K562 (cell line): ENCODE results near the gene EHD2. TPM values are rescaled to one million over a fixed set of nuclear protein-coding genes. Genes with fewer than 3 reads are reported as not detected.

ENCODE experiments used
- POLR2G ChIP-seq: fragments of 200-400 bp; formaldehyde crosslinking; IDR thresholded peaks from 2 replicates; pipeline ENCODE4 v1.6.1; 2017; ENCODE audit warnings: low read depth, mild to moderate bottlenecking, antibody characterized with exemption, low read length, moderate library complexity
- polyA plus RNA-seq, 8 experiments: library from polyadenylated mRNA; depleted of rRNA in 4 of 8; stranded (reverse) in 5 of 8; unstranded in 3 of 8; fragments of >200 nt; fragmentation: Nextera tagmentation in 2 of 8; fragmentation: Illumina TruSeq in 1 of 8; extraction: Ambion mirVana in 2 of 8; extraction: Trizol in 1 of 8; gene quantifications; 2 replicates each; pipeline versions ENCODE4 v1.2.1 to v1.2.3, GENCODE V29; 2011 to 2014; ENCODE audit warnings: inconsistent platforms in 1 of 8, missing spikeins in 1 of 8
- total RNA-seq, 7 experiments: library from RNA; depleted of rRNA in 6 of 7; stranded (reverse); fragments of >200 nt in 6 of 7; fragmentation: Illumina TruSeq in 2 of 7; extraction: Trizol in 2 of 7; gene quantifications; 2 replicates each; pipeline versions ENCODE4 v1.2.1 to v1.2.3, GENCODE V29; 2011 to 2021; ENCODE audit warnings: low replicate concordance in 1 of 7
- TF ChIP-seq, protein P1 (sequence below): sonication (generic); formaldehyde crosslinking; IDR thresholded peaks from 2 replicates; pipeline ENCODE4 v1.4.0; 2020; ENCODE audit warnings: mild to moderate bottlenecking, missing genetic modification reagents
- TF ChIP-seq, protein P2 (sequence below): fragments of 450-650 bp; formaldehyde crosslinking; IDR thresholded peaks from 2 replicates; pipeline ENCODE4 v1.4.0; 2020; ENCODE audit warnings: mild to moderate bottlenecking, moderate library complexity
- TF ChIP-seq, protein P3 (sequence below): fragments of 250-450 bp; sonication (Bioruptor Pico); IDR thresholded peaks from 2 replicates; pipeline ENCODE4 v1.4.0; 2020; ENCODE audit warnings: mild to moderate bottlenecking
- TF ChIP-seq, protein P4 (sequence below): fragments of 450-650 bp; formaldehyde crosslinking; conservative IDR thresholded peaks from 2 replicates; pipeline ENCODE4 v1.4.0; 2022; ENCODE audit warnings: mild to moderate bottlenecking, missing genetic modification characterization

The EHD2 gene
- total and polyA plus RNA-seq, 9 of the 15 experiments (the other 6 are each of a cell fraction or from before 2014, with no cell fraction given) = 1.7 to 32.2 (median 3.0) TPM

DNA sequence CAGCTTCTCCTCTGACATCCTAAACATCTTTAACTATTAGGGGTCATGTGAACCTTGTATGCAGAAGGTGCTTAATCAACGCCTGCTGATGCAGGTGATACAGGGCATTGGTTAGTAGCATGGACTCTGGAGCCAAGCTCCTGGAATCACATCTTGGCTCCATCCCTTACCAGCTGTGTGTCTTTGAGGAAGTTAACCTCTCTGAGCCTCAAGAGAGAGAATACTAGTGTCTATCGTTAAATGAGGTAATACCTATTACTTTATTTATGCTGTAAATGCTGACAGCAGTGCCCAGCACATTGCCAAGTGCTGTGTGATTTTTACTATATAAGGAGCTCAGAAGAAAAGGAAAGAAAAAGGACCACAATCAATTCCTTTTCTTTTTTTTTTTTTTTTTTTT, 54.1 kb downstream of the EHD2 start (continued):
- TF ChIP-seq, protein P1, sequence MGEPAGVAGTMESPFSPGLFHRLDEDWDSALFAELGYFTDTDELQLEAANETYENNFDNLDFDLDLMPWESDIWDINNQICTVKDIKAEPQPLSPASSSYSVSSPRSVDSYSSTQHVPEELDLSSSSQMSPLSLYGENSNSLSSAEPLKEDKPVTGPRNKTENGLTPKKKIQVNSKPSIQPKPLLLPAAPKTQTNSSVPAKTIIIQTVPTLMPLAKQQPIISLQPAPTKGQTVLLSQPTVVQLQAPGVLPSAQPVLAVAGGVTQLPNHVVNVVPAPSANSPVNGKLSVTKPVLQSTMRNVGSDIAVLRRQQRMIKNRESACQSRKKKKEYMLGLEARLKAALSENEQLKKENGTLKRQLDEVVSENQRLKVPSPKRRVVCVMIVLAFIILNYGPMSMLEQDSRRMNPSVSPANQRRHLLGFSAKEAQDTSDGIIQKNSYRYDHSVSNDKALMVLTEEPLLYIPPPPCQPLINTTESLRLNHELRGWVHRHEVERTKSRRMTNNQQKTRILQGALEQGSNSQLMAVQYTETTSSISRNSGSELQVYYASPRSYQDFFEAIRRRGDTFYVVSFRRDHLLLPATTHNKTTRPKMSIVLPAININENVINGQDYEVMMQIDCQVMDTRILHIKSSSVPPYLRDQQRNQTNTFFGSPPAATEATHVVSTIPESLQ (CRISPR knock-in tag) = no peak
- TF ChIP-seq, protein P2, sequence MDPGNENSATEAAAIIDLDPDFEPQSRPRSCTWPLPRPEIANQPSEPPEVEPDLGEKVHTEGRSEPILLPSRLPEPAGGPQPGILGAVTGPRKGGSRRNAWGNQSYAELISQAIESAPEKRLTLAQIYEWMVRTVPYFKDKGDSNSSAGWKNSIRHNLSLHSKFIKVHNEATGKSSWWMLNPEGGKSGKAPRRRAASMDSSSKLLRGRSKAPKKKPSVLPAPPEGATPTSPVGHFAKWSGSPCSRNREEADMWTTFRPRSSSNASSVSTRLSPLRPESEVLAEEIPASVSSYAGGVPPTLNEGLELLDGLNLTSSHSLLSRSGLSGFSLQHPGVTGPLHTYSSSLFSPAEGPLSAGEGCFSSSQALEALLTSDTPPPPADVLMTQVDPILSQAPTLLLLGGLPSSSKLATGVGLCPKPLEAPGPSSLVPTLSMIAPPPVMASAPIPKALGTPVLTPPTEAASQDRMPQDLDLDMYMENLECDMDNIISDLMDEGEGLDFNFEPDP (CRISPR knock-in tag) = no peak
- TF ChIP-seq POLR2G = no peak
- TF ChIP-seq, protein P3, sequence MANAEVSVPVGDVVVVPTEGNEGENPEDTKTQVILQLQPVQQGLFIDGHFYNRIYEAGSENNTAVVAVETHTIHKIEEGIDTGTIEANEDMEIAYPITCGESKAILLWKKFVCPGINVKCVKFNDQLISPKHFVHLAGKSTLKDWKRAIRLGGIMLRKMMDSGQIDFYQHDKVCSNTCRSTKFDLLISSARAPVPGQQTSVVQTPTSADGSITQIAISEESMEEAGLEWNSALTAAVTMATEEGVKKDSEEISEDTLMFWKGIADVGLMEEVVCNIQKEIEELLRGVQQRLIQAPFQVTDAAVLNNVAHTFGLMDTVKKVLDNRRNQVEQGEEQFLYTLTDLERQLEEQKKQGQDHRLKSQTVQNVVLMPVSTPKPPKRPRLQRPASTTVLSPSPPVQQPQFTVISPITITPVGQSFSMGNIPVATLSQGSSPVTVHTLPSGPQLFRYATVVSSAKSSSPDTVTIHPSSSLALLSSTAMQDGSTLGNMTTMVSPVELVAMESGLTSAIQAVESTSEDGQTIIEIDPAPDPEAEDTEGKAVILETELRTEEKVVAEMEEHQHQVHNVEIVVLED = no peak
- TF ChIP-seq, protein P4, sequence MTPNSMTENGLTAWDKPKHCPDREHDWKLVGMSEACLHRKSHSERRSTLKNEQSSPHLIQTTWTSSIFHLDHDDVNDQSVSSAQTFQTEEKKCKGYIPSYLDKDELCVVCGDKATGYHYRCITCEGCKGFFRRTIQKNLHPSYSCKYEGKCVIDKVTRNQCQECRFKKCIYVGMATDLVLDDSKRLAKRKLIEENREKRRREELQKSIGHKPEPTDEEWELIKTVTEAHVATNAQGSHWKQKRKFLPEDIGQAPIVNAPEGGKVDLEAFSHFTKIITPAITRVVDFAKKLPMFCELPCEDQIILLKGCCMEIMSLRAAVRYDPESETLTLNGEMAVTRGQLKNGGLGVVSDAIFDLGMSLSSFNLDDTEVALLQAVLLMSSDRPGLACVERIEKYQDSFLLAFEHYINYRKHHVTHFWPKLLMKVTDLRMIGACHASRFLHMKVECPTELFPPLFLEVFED = no peak
